ENCODE data around the gene TIMMDC1. TPM values are rescaled to one million over a fixed set of nuclear protein-coding genes. Genes with fewer than 3 reads are reported as not detected.
"Not testable (repeated sequence)": the region's sequence is repeated elsewhere in the genome, so short reads cannot be mapped to it uniquely, and the experiment has no call there.

The TIMMDC1 gene
- total and polyA plus RNA-seq, 10 donors: 33.0 to 85.7 (median 71.4) TPM

DNA sequence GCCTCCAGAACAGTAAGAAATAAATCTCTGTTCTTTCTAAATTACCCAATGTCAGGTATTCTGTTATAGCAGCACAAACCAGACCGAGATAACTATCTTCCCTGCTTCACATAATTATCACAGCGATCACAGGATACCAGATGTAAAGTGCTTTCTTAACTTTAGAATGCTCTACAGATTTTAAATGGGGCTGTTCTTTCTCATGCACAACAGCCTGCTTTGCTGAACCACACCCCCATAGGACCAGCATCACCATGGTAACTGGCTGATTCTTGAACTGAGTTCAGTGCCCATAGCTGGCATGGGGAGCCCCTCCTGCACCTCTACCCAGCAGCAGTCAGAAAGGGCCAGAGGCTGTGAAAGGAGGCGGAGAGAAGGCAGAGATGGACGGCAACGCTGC is 53.3 kb downstream of the TIMMDC1 start:
- H3K4me3 ChIP-seq: peak overlapping the region in 1 of 8 donors; percentile 17
- TF ChIP-seq, protein P1, sequence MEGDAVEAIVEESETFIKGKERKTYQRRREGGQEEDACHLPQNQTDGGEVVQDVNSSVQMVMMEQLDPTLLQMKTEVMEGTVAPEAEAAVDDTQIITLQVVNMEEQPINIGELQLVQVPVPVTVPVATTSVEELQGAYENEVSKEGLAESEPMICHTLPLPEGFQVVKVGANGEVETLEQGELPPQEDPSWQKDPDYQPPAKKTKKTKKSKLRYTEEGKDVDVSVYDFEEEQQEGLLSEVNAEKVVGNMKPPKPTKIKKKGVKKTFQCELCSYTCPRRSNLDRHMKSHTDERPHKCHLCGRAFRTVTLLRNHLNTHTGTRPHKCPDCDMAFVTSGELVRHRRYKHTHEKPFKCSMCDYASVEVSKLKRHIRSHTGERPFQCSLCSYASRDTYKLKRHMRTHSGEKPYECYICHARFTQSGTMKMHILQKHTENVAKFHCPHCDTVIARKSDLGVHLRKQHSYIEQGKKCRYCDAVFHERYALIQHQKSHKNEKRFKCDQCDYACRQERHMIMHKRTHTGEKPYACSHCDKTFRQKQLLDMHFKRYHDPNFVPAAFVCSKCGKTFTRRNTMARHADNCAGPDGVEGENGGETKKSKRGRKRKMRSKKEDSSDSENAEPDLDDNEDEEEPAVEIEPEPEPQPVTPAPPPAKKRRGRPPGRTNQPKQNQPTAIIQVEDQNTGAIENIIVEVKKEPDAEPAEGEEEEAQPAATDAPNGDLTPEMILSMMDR (IDR thresholded peaks at IDR 0.05 in 8 of 11, conservative IDR thresholded peaks at IDR 0.05 in 3 of 11): no peak
- TF ChIP-seq POLR2A (IDR thresholded peaks at IDR 0.05) (no peak), POLR2AphosphoS5 (IDR thresholded peaks at IDR 0.05) (no peak)
- peak overlapping the region in 1 of 8 donors; percentile 27 for H3K27ac ChIP-seq
- intact Hi-C loops (cut with DNase I; ENCODE audit: low total_unique reads): no loop called here
- no peaks in the 10 kb centered on the region for H3K27me3 ChIP-seq (replicated peaks in 1 of 7)
- no peaks in the 10 kb centered on the region for H3K9me3 ChIP-seq
- WGBS, 5 donors: 85 to 93% (median 89%) methylated on average over 5 of the region's 5 CpGs
- peaks cover 5 to 26% (median 18%) of the 10 kb centered on the region in 6 donors for H3K4me1 ChIP-seq
- H3K36me3 ChIP-seq: no peaks in the 10 kb centered on the region
- DNase-seq: no peak

DNA sequence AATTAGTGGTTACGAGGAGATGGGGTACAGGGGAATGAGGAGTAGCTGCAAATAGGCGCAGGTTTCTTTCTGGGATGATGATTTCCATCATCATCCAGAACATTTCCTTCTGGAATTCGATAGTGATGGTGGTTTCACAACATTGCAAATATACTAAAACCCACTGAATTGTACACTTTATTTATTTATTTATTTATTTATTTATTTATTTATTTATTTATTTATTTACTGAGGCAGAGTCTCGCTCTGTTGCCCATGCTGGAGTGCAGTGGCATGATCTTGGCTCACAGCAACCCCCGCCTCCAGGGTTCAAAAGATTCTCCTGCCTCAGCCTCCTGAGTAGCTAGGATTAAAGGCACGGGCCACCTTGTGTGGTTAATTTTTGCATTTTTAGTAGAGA is 54.6 kb downstream of the TIMMDC1 start:
- intact Hi-C loops (cut with DNase I; ENCODE audit: low total_unique reads): not testable (repeated sequence)

DNA sequence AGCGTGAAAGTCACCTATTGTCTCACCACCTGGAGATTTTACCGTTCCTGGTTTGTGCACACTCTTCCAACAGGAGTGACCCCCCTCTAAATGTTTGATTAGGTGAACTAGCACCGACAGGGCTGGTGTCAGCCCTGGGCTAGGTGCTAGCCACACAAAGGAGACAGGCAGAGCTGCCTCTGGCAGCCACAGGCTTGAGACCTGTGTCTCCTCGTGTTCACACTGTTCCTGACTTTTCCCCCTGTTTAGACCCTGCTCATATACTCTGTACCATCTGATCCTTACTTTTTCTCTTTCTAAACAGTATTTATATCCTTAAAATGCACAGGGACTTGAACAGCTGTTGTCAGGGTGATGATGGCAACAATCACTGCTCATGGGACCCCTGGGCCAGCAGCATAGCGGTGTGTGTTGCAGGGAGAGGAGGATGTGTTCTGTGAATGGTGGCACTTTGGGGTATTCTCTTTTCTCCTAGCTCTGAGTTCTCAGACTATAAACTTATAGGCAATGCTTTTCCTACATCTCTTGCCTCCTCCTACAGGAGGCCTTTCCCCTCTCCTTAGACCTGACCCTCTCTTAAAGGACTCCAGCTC is 55.6 kb downstream of the TIMMDC1 start:
- H3K4me3 ChIP-seq: peak overlapping the region in 1 of 8 donors; percentile 40
- no peaks in the 10 kb centered on the region for H3K9me3 ChIP-seq
- DNase-seq: no peak
- no peaks in the 10 kb centered on the region for H3K36me3 ChIP-seq
- peaks cover 5 to 31% (median 22%) of the 10 kb centered on the region in 6 donors for H3K4me1 ChIP-seq
- no peaks in the 10 kb centered on the region for H3K27me3 ChIP-seq (replicated peaks in 1 of 7)
- TF ChIP-seq POLR2AphosphoS5 (IDR thresholded peaks at IDR 0.05) (no peak), POLR2A (IDR thresholded peaks at IDR 0.05) (no peak)
- TF ChIP-seq, protein P1 (IDR thresholded peaks at IDR 0.05 in 8 of 11, conservative IDR thresholded peaks at IDR 0.05 in 3 of 11): no peak
- 58 to 76% (median 73%) methylated on average over 5 of the region's 5 CpGs for WGBS, 5 donors
- H3K27ac ChIP-seq: peak overlapping the region in 1 of 8 donors; percentile 59
- intact Hi-C loops (cut with DNase I; ENCODE audit: low total_unique reads): no loop called here

More for the DNA sequence above, 54.6 kb downstream of the TIMMDC1 start:
- DNase-seq; H3K27me3 ChIP-seq (replicated peaks in 1 of 7); H3K36me3 ChIP-seq; H3K27ac ChIP-seq; H3K9me3 ChIP-seq; H3K4me3 ChIP-seq: not testable (repeated sequence)
- WGBS, 5 donors: 88 to 94% (median 91%) methylated on average over 6 of the region's 6 CpGs
- peaks cover 5 to 30% (median 20%) of the 10 kb centered on the region in 6 donors for H3K4me1 ChIP-seq

DNA sequence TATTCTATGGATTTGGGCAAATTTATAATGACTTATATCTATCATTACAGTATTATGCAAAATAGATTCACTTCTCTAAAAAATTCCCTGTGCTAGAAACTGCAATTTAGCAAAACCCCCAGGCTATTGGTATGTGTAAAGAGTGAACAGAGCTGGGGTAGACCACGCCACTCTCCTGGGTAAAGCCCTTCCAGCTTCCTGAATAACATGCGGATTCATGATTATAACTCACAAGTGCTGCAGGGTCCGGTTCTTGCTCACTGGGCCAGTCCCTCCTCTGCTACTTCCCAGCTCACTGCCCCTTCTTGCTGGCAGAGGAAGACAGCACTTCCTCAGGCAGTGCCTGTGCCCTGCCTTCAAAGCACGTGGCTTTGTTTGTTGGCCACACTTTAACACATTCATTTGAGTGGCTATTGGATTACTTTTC is 57.0 kb downstream of the TIMMDC1 start:
- peak; percentile 80 for DNase-seq
- H3K27me3 ChIP-seq (replicated peaks in 1 of 7): no peaks in the 10 kb centered on the region
- no peaks in the 10 kb centered on the region for H3K36me3 ChIP-seq
- 17 to 31% (median 26%) methylated on average over 4 of the region's 4 CpGs for WGBS, 5 donors
- no peaks in the 10 kb centered on the region for H3K9me3 ChIP-seq
- TF ChIP-seq, protein P1 (IDR thresholded peaks at IDR 0.05 in 8 of 11, conservative IDR thresholded peaks at IDR 0.05 in 3 of 11): no peak
- TF ChIP-seq POLR2AphosphoS5 (IDR thresholded peaks at IDR 0.05): peak in 2 of 3 donors; percentile 70 to 73
- peak overlapping the region in 2 of 8 donors; percentile 6 to 40 for H3K4me3 ChIP-seq
- intact Hi-C loops (cut with DNase I; ENCODE audit: low total_unique reads): no loop called here
- H3K27ac ChIP-seq: peak overlapping the region in 5 of 8 donors; percentile 8 to 59 (median 32)
- peaks cover 5 to 42% (median 28%) of the 10 kb centered on the region in 6 donors for H3K4me1 ChIP-seq

Measured in spleen (tissue), 11 donors.